ENCODE results near the gene RIOK2.
A peak's percentile ranks its signal among the peaks of the same experiment; 100 is the strongest.
"Not testable (repeated sequence)": the region's sequence is repeated elsewhere in the genome, so short reads cannot be mapped to it uniquely, and the experiment has no call there.

RIOK2 gene

GRCh38 chr5:97183100-97183929 lies at the start of gene RIOK2:
Gene RIOK2, minus strand, starts transcription at chr5:97183247. Its CDS starts 56 bp downstream, at chr5:97183191.
- DNase-seq (ENCODE audit: low read depth in 2 of 3, low spot score in 2 of 3) = peak; percentile 75 to 83 (median 79)

DNA sequence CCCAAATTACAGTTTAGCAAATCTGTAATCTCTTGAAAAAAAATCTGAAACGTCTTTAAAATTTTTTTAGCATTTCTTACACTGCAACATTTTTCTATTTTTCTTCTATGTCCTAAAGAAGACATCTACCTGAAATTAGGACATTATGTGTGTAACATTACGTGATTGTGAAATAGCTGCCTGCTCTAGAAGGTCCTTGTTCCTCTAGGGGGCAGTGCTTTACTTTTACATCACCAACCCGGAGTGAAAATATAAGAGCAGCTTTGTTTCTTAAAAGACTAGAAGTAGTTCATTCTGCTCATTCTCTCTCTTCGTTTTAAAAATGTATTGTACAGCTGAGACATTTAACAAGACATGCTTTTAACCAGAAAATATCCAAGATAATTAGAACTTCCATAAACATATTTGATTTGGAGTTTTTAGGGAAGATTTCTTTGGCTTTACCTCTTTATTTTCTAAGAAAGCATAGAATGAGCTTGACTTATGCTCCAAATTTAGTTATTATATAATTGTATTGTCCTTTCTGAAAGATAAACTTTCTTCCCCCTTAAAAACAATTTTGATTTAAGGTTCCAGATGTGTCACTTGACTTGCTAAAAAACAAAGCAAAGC lies 48.1 kb upstream of the RIOK2 start:
- no peak for DNase-seq (ENCODE audit: low read depth in 2 of 3, low spot score in 2 of 3)

- DNase-seq (ENCODE audit: low read depth in 2 of 3, low spot score in 2 of 3) = no peak
Measured at GRCh38 chr5:97229688-97230285, 46.7 kb upstream of the RIOK2 start.

- DNase-seq (ENCODE audit: low read depth in 2 of 3, low spot score in 2 of 3) = no peak
Measured at GRCh38 chr5:97229196-97229595, 46.1 kb upstream of the RIOK2 start.

DNA sequence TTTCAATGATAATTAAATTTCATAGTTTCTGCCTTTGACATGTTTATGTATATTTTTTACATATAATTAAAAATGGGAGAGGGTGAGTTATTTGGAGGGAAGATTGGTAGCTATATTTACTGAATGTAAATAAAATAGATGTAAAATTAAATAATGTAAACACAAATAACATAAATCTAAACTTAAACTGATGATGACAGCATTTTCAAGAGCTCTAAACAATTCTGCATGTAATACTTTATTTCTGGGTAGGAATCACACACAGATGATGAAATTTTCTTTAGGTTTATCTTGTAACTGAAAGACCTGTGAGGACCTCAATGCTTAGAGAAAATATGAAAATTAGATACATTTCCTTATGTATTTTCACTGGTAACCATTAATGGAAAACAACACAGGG lies 42.2 kb upstream of the RIOK2 start:
- DNase-seq (ENCODE audit: low read depth in 2 of 3, low spot score in 2 of 3) = no peak

- DNase-seq (ENCODE audit: low read depth in 2 of 3, low spot score in 2 of 3) = no peak
Measured at GRCh38 chr5:97224112-97224750, 41.2 kb upstream of the RIOK2 start.

- no peak for DNase-seq (ENCODE audit: low read depth in 2 of 3, low spot score in 2 of 3)
Measured at GRCh38 chr5:97223596-97223995, 40.5 kb upstream of the RIOK2 start.

- no peak for DNase-seq (ENCODE audit: low read depth in 2 of 3, low spot score in 2 of 3)
Measured at GRCh38 chr5:97209343-97209742, 26.3 kb upstream of the RIOK2 start.

- no peak for DNase-seq (ENCODE audit: low read depth in 2 of 3, low spot score in 2 of 3)
Measured at GRCh38 chr5:97208714-97209113, 25.7 kb upstream of the RIOK2 start.

GRCh38 chr5:97208184-97208713 lies 25.2 kb upstream of the RIOK2 start:
- DNase-seq (ENCODE audit: low read depth in 2 of 3, low spot score in 2 of 3) = no peak

- no peak for DNase-seq (ENCODE audit: low read depth in 2 of 3, low spot score in 2 of 3)
Measured at GRCh38 chr5:97194366-97194765, 11.3 kb upstream of the RIOK2 start.

GRCh38 chr5:97193355-97193688 lies 10.3 kb upstream of the RIOK2 start:
- DNase-seq (ENCODE audit: low read depth in 2 of 3, low spot score in 2 of 3) = no peak

DNA sequence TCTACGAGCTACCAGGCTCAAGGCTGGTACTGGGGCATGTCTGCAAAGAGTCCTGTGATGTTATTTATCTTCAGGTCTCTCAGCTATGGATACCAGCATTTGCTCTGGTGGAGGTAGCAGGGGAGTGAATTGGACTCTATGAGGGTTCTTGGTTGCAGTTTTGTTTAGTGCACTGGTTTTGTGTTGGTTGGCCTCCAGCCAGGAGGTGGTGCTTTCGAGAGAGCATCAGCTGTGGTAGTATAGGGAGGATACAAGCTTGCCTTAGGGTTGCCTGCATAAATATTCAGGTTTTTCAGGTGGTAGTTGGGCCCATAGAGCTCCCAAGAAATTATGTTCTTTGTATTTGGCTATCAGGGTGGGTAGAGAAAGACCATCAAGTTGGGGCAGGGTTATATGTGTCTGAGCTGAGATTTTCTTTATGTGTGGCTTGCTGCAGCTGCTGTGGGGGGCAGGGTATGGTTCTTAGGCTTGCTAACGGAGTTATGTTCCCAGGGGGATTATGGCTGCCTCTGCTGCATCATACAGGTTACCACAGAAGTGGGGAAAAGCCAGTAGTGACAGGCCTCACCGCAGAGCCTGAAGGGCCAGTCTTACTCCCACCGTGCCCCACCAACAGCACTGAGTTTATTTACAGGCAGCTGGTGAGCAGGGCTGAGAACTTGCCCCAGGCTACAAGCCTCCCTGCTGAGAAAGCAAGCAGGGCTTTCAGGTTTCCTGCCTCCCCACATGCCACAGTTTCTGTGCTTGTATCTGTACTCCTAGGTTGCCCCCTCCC lies 9.7 kb upstream of the RIOK2 start:
- DNase-seq (ENCODE audit: low read depth in 2 of 3, low spot score in 2 of 3) = no peak

DNA sequence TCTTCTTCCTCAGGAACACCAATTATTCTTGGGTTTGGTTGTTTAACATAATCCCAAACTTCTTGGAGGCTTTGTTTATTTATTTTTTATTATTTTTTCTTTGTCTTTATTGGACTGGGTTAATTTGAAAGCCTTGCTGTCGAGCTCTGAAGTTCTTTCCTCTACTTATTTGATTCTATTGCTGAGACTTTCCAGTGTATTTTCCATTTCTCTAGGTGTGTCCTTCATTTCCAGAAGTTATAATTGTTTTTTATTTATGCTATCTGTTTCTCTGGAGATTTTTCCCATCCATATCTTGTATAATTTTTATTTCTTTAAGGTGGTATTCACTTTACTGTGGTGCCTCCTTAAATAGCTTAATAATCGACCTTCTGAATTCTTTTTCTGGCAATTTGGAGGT lies 8.8 kb upstream of the RIOK2 start:
- DNase-seq (ENCODE audit: low read depth in 2 of 3, low spot score in 2 of 3) = no peak

- not testable (repeated sequence) for DNase-seq (ENCODE audit: low read depth in 2 of 3, low spot score in 2 of 3)
Measured at GRCh38 chr5:97189523-97189922, 6.5 kb upstream of the RIOK2 start.

GRCh38 chr5:97183930-97184213 lies 825 bp upstream of the RIOK2 start:
- DNase-seq (ENCODE audit: low read depth in 2 of 3, low spot score in 2 of 3) = no peak

- no peak for DNase-seq (ENCODE audit: low read depth in 2 of 3, low spot score in 2 of 3)
Measured at GRCh38 chr5:97182571-97183099, 412 bp downstream of the RIOK2 start.

DNA sequence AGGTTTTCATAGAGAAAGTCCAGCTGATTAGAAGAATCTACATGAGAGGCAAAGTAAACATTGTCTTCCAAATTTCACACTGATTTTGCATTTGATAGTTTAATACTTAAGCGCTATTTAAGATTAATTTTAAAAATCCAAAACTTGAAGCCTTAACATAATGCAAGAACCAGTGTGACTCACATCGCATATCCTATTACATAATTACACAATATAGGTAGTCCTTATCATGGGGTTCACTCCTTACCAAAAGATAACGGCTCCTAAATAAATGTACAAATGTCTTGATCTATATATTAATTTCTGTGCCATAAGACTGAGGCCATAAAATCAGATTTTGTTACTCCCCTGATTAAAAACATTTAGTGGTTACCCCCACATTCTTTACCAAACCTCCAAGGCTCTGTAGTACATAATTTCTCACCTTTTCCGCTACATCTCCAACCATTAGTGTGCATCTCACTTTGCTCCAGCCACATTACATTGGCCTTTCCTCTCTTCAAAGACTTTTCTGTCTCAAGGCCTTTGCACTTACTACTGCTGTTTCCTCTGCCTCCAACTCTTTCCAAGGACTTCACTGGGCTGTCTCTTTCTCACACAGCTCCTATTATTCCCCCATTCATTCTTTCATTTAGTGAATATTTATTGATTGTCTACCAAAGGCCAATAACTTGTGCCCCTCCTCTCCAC lies 1.0 kb downstream of the RIOK2 start:
- no peak for DNase-seq (ENCODE audit: low read depth in 2 of 3, low spot score in 2 of 3)

- DNase-seq (ENCODE audit: low read depth in 2 of 3, low spot score in 2 of 3) = not testable (repeated sequence)
Measured at GRCh38 chr5:97179457-97179856, 3.6 kb downstream of the RIOK2 start.

GRCh38 chr5:97172227-97172626 lies 10.8 kb downstream of the RIOK2 start:
- DNase-seq (ENCODE audit: low read depth in 2 of 3, low spot score in 2 of 3) = no peak
